ENCODE data around the gene PIP. TPM values are rescaled to one million over a fixed set of nuclear protein-coding genes. Genes with fewer than 3 reads are reported as not detected.
"Not testable (repeated sequence)": the region's sequence is repeated elsewhere in the genome, so short reads cannot be mapped to it uniquely, and the experiment has no call there.

PIP gene
- total and polyA plus RNA-seq, 10 donors, result not detected

GRCh38 chr7:143172354-143172753 lies 40.5 kb downstream of the PIP start:
- Histone ChIP-seq H3K9me3 (peaks cover 0 to 16% (median 13%) of the 10 kb centered on the region in 8 donors), H3K27me3 (replicated peaks in 1 of 7) (no peaks in the 10 kb centered on the region), H3K4me1 (no peaks in the 10 kb centered on the region), H3K4me3 (no peak overlapping the region), H3K27ac (no peak overlapping the region), H3K36me3 (no peaks in the 10 kb centered on the region)
- no peak for DNase-seq
- intact Hi-C loops (cut with DNase I; ENCODE audit: low total_unique reads), result no loop called here
- TF ChIP-seq POLR2AphosphoS5 (IDR thresholded peaks at IDR 0.05) (no peak), POLR2A (IDR thresholded peaks at IDR 0.05) (no peak), CTCF (IDR thresholded peaks at IDR 0.05 in 8 of 11, conservative IDR thresholded peaks at IDR 0.05 in 3 of 11) (no peak)
- 63 to 77% (median 74%) methylated on average over 4 of the region's 4 CpGs for WGBS, 5 donors

- no peak for TF ChIP-seq POLR2A (IDR thresholded peaks at IDR 0.05)
- no peak for TF ChIP-seq POLR2AphosphoS5 (IDR thresholded peaks at IDR 0.05)
- no peak for TF ChIP-seq CTCF (IDR thresholded peaks at IDR 0.05 in 8 of 11, conservative IDR thresholded peaks at IDR 0.05 in 3 of 11)
- Histone ChIP-seq H3K27me3 (replicated peaks in 1 of 7) (no peaks in the 10 kb centered on the region), H3K9me3 (peaks cover 3 to 44% (median 33%) of the 10 kb centered on the region in 8 donors), H3K36me3 (no peaks in the 10 kb centered on the region), H3K4me3 (no peak overlapping the region), H3K4me1 (peaks cover 0 to 1% (median 0%) of the 10 kb centered on the region in 6 donors), H3K27ac (no peak overlapping the region)
- intact Hi-C loops (cut with DNase I; ENCODE audit: low total_unique reads), result no loop called here
- WGBS, 5 donors, result 90 to 98% (median 93%) methylated on average over 5 of the region's 5 CpGs
- no peak for DNase-seq
These were observed 44.3 kb downstream of the PIP start for GRCh38 chr7:143176128-143176527.

GRCh38 chr7:143177374-143178119 lies 45.7 kb downstream of the PIP start:
- Histone ChIP-seq H3K4me3 (no peak overlapping the region), H3K36me3 (no peaks in the 10 kb centered on the region), H3K4me1 (peaks cover 0 to 15% (median 0%) of the 10 kb centered on the region in 6 donors), H3K27ac (no peak overlapping the region), H3K9me3 (peaks cover 3 to 44% (median 33%) of the 10 kb centered on the region in 8 donors), H3K27me3 (replicated peaks in 1 of 7) (no peaks in the 10 kb centered on the region)
- whole genome bisulfite sequencing, 5 donors, result 85 to 92% (median 89%) methylated on average over 2 of the region's 2 CpGs
- TF ChIP-seq CTCF (IDR thresholded peaks at IDR 0.05 in 8 of 11, conservative IDR thresholded peaks at IDR 0.05 in 3 of 11), result no peak
- TF ChIP-seq POLR2AphosphoS5 (IDR thresholded peaks at IDR 0.05), result no peak
- TF ChIP-seq POLR2A (IDR thresholded peaks at IDR 0.05), result no peak
- no peak for DNase-seq
- intact Hi-C loops (cut with DNase I; ENCODE audit: low total_unique reads), result no loop called here

- 82 to 97% (median 88%) methylated on average over 4 of the region's 4 CpGs for WGBS, 5 donors
- H3K9me3 ChIP-seq, result peaks cover 3 to 44% (median 33%) of the 10 kb centered on the region in 8 donors
- intact Hi-C loops (cut with DNase I; ENCODE audit: low total_unique reads), result not testable (repeated sequence)
These were observed 48.9 kb downstream of the PIP start for GRCh38 chr7:143180771-143181170.

More at GRCh38 chr7:143180771-143181170, 48.9 kb downstream of the PIP start:
- not testable (repeated sequence) for DNase-seq; H3K4me3 ChIP-seq; H3K27me3 ChIP-seq (replicated peaks in 1 of 7); H3K27ac ChIP-seq; H3K36me3 ChIP-seq
- H3K4me1 ChIP-seq, result peaks cover 0 to 16% (median 0%) of the 10 kb centered on the region in 6 donors
